SK-N-SH (cell line): ENCODE data around the gene PPARD. TPM values are rescaled to one million over a fixed set of nuclear protein-coding genes. Genes with fewer than 3 reads are reported as not detected.

ENCODE experiments used
- CTCF ChIA-PET: fragments of 300-600, 350-600 bp; formaldehyde crosslinking; extraction: SDS; loops from one replicate; lab custom pipeline; 2021; lab: Yijun Ruan, JAX
- POLR2A ChIA-PET: fragments of 350-600 bp; sonication (Branson Sonifier 250); formaldehyde crosslinking; extraction: SDS; loops from one replicate; lab custom pipeline; 2020; ENCODE audit warnings: antibody characterized with exemption, inconsistent platforms; lab: Yijun Ruan, JAX
- DNase-seq: peaks from one replicate; pipeline ENCODE4 v3.0.0; 2012
- H2AFZ ChIP-seq: fragments of 200-600 bp; sonication (generic); 2 replicates; pipeline ENCODE4 v1.8.1; 2016; ENCODE audit warnings: antibody characterized with exemption, mild to moderate bottlenecking, low read depth
- H3F3A ChIP-seq: fragments of 200-600 bp; sonication (generic); replicated peaks from 2 replicates; pipeline ENCODE3; 2016; ENCODE audit warnings: antibody characterized with exemption, mild to moderate bottlenecking; ENCODE audit not compliant: insufficient read depth
- H3K27ac ChIP-seq, 2 experiments: fragments of 200-500 bp in 1 of 2; fragments of 200-600 bp in 1 of 2; sonication (Bioruptor generic) in 1 of 2; sonication (generic), shearing (Covaris generic) in 1 of 2; 2 replicates each; pipeline versions ENCODE4 v1.5.1 to v1.6.1; 2014 to 2016; ENCODE audit warnings: low read depth in 2 of 2, inconsistent platforms in 1 of 2, low read length in 1 of 2, mild to moderate bottlenecking in 1 of 2, mixed read lengths in 1 of 2
- H3K27me3 ChIP-seq: fragments of 200-600 bp; sonication (generic), shearing (Covaris generic); 2 replicates; pipeline ENCODE4 v1.6.1; 2016; ENCODE audit warnings: mixed run types; ENCODE audit not compliant: insufficient read depth
- H3K36me3 ChIP-seq, 2 experiments: fragments of 200-500 bp in 1 of 2; fragments of 200-600 bp in 1 of 2; sonication (Bioruptor generic) in 1 of 2; sonication (generic) in 1 of 2; replicated peaks in 1 of 2; 2 replicates each; pipeline versions ENCODE3 to v1.5.1; 2014 to 2016; ENCODE audit warnings: low read length in 1 of 2, mild to moderate bottlenecking in 1 of 2; ENCODE audit not compliant: insufficient read depth in 2 of 2, control insufficient read depth in 1 of 2
- H3K4me1 ChIP-seq, 2 experiments: fragments of 200-500 bp in 1 of 2; fragments of 200-600 bp in 1 of 2; sonication (Bioruptor generic) in 1 of 2; sonication (generic), shearing (Covaris generic) in 1 of 2; 2 replicates each; pipeline versions ENCODE4 v1.5.1 to v1.6.1; 2014 to 2016; ENCODE audit warnings: low read depth in 1 of 2, low read length in 1 of 2, mixed run types in 1 of 2; ENCODE audit not compliant: insufficient read depth in 2 of 2, control insufficient read depth in 1 of 2
- H3K4me2 ChIP-seq: fragments of 200-600 bp; sonication (generic), shearing (Covaris generic); 2 replicates; pipeline ENCODE4 v1.6.1; 2017; ENCODE audit warnings: mixed run types
- H3K4me3 ChIP-seq, 2 experiments: fragments of 200-500 bp in 1 of 2; fragments of 200-600 bp in 1 of 2; sonication (Bioruptor generic) in 1 of 2; sonication (generic), shearing (Covaris generic) in 1 of 2; 2 replicates each; pipeline versions ENCODE4 v1.5.1 to v1.8.1; 2014 to 2016; ENCODE audit warnings: low read depth in 2 of 2, inconsistent platforms in 1 of 2, low read length in 1 of 2, mild to moderate bottlenecking in 1 of 2, mixed read lengths in 1 of 2, moderate library complexity in 1 of 2
- H3K79me2 ChIP-seq: fragments of 200-600 bp; sonication (generic); 2 replicates; pipeline ENCODE4 v1.8.1; 2017; ENCODE audit warnings: mild to moderate bottlenecking; ENCODE audit not compliant: insufficient read depth
- H3K9ac ChIP-seq: fragments of 200-600 bp; sonication (generic); 2 replicates; pipeline ENCODE4 v1.6.1; 2017; ENCODE audit warnings: mixed run types
- H3K9me2 ChIP-seq: fragments of 200-600 bp; sonication (generic); 2 replicates; pipeline ENCODE4 v1.6.1; 2017; ENCODE audit warnings: mixed run types
- H3K9me3 ChIP-seq: fragments of 200-600 bp; sonication (generic); 2 replicates; pipeline ENCODE4 v1.6.1; 2017; ENCODE audit warnings: mixed run types, mild to moderate bottlenecking, moderate library complexity
- H4K20me1 ChIP-seq: fragments of 200-600 bp; sonication (generic); 2 replicates; pipeline ENCODE4 v1.6.1; 2017; ENCODE audit warnings: mild to moderate bottlenecking, mixed run types; ENCODE audit not compliant: insufficient read depth
- CHD2 ChIP-seq: fragments of 150-350 bp; IDR thresholded peaks from 2 replicates; pipeline ENCODE4 v1.6.1; 2018; ENCODE audit warnings: low read length; ENCODE audit not compliant: partially characterized antibody
- CTCF ChIP-seq: fragments of 200-600 bp; sonication (generic); IDR thresholded peaks from 2 replicates; pipeline ENCODE4 v1.6.1; 2017; ENCODE audit warnings: antibody characterized with exemption, mild to moderate bottlenecking, moderate library complexity
- FOSL2 ChIP-seq: IDR thresholded peaks from 2 replicates; pipeline ENCODE4 v1.4.0; 2012; ENCODE audit warnings: low read depth, mild to moderate bottlenecking, moderate library complexity, borderline replicate concordance
- FOXJ3 ChIP-seq: sonication (generic); formaldehyde crosslinking; IDR thresholded peaks from 2 replicates; pipeline ENCODE4 v1.5.1; 2020; ENCODE audit warnings: mild to moderate bottlenecking, missing genetic modification reagents
- GABPA ChIP-seq: IDR thresholded peaks from 2 replicates; pipeline ENCODE4 v1.4.0; 2012; ENCODE audit warnings: low read depth, mild to moderate bottlenecking
- JUND ChIP-seq: IDR thresholded peaks from 2 replicates; pipeline ENCODE4 v1.4.0; 2012
- NRF1 ChIP-seq: IDR thresholded peaks from 2 replicates; pipeline ENCODE4 v1.6.1; 2012; ENCODE audit warnings: low read depth, mild to moderate bottlenecking, low read length
- RXRA ChIP-seq: IDR thresholded peaks from 2 replicates; pipeline ENCODE4 v1.4.0; 2012; ENCODE audit warnings: low read depth, mild to moderate bottlenecking, borderline replicate concordance
- SIN3A ChIP-seq: IDR thresholded peaks from 2 replicates; pipeline ENCODE4 v1.6.1; 2012; ENCODE audit warnings: low read depth, mild to moderate bottlenecking, low read length, moderate library complexity, borderline replicate concordance
- SMC3 ChIP-seq: IDR thresholded peaks from 2 replicates; pipeline ENCODE4 v1.6.1; 2012; ENCODE audit warnings: low read depth, low read length, improper control_type of control experiment
- TAF1 ChIP-seq: IDR thresholded peaks from 2 replicates; pipeline ENCODE4 v1.6.1; 2012; ENCODE audit warnings: low read depth, mild to moderate bottlenecking, low read length, moderate library complexity, borderline replicate concordance
- TEAD4 ChIP-seq: IDR thresholded peaks from 2 replicates; pipeline ENCODE4 v1.4.0; 2012; ENCODE audit warnings: mild to moderate bottlenecking, borderline replicate concordance; ENCODE audit not compliant: insufficient read depth
- YY1 ChIP-seq: IDR thresholded peaks from 2 replicates; pipeline ENCODE4 v1.4.0; 2012; ENCODE audit warnings: low read depth, mild to moderate bottlenecking
- ZBTB33 ChIP-seq: IDR thresholded peaks from 2 replicates; pipeline ENCODE4 v1.4.0; 2012; ENCODE audit warnings: low read depth, borderline replicate concordance
- WGBS: methylation state at CpG from one replicate; pipeline ENCODE4 v1.1.6; 2017; ENCODE audit warnings: low lambda C conversion rate; 5-methylcytosine and 5-hydroxymethylcytosine counted together
- polyA plus RNA-seq, 3 experiments: library from polyadenylated mRNA; depleted of rRNA; stranded (reverse); fragments of >200 nt; gene quantifications; 2 replicates each; pipeline ENCODE4 v1.2.3, GENCODE V29; 2012

The PPARD gene
- polyA plus RNA-seq, 1 of the 3 experiments (the other 2 are of a cell fraction), result 13.3 TPM

GRCh38 chr6:35368038-35368887 lies 25.9 kb downstream of the PPARD start:
- H3K9me3 ChIP-seq, result no peaks in the 10 kb centered on the region
- no peak overlapping the region for H2AFZ ChIP-seq
- H3F3A ChIP-seq, result peaks cover 23% of the 10 kb centered on the region
- H3K9me2 ChIP-seq, result no peaks in the 10 kb centered on the region
- no peaks in the 10 kb centered on the region for H4K20me1 ChIP-seq
- H3K9ac ChIP-seq, result peak overlapping the region; percentile 23; the same call in 1 of the 2 replicates
- CTCF ChIA-PET, result interaction anchor here (0.8 to 1.0 kb wide), 3 partner anchors 81 to 127 kb away, joined by 3 read pairs; partner anchors contain the start of gene RPL10A
- no peak overlapping the region for H3K4me3 ChIP-seq
- no peaks in the 10 kb centered on the region for H3K36me3 ChIP-seq
- peak overlapping the region in 1 of 2 experiments; percentile 98; a peak in 2 of 4 replicates for H3K27ac ChIP-seq
- peaks cover 20 to 37% of the 10 kb centered on the region in 2 experiments for H3K4me1 ChIP-seq
- H3K4me2 ChIP-seq, result peak overlapping the region; percentile 38
- TF ChIP-seq SIN3A (no peak), ZBTB33 (no peak), NRF1 (no peak), CHD2 (no peak), RXRA (no peak), CTCF (no peak), GABPA (no peak), TAF1 (no peak), YY1 (no peak), JUND (no peak), FOSL2 (no peak), TEAD4 (no peak), SMC3 (no peak), FOXJ3 (no peak)
- DNase-seq, result no peak
- peaks cover 65% of the 10 kb centered on the region for H3K79me2 ChIP-seq
- H3K27me3 ChIP-seq, result no peaks in the 10 kb centered on the region
- 100% methylated on average over 1 of the region's 2 CpGs for WGBS
- POLR2A ChIA-PET, result no interaction called here
